SW480 (cell line): ENCODE measurements around the gene AVL9.
A peak's percentile ranks its signal among the peaks of the same experiment; 100 is the strongest.
"Not testable (repeated sequence)": the region's sequence is repeated elsewhere in the genome, so short reads cannot be mapped to it uniquely, and the experiment has no call there.

Experiments
- DNase-seq: peaks from one replicate; pipeline ENCODE4 v3.0.0-alpha.2; 2016; ENCODE audit warnings: low spot score

The AVL9 gene

DNA sequence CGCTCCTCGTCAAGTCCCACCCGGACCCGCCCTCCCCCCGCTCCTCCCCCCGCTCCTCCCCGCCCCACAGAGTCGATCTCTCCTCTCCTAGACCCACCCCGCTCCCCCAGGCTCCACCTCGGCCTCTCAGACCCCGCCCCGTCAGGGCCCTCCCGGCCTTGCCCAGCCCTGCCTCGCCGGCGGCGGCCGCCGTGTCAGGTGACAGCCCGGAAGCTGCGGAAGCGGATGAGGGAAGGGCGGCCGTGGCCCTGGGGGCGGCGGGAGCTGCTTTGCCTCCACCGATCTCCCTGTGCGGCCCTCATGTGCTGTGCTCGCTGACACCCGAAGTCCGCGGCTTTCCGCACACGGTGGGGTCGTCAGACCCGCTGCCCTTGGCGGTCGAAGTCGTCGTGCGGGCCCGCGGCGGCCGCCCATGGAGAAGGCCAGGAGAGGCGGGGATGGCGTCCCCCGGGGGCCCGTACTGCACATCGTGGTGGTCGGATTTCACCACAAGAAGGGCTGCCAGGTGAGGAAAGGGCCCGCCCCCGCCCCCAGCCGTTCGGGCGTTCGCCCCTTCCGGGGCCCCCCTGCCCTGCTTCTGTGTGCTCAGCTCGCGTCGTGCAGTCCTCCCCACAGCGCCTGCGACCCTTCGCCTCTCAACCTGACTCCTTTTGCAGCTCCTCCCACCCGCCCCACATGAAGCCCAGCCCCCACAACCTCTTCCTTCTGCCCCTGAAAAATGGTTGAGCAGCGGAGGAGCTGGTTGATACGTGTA, at the start of gene AVL9:
AVL9 (plus strand) TSS at position 192 of the 754 bp plus-strand sequence; CDS start at position 413, 221 bp downstream.
- DNase-seq: peak; percentile 98

- DNase-seq: no peak
Observed at GRCh38 chr7:32447218-32447617, 48.1 kb upstream of the AVL9 start.

GRCh38 chr7:32453341-32454011, 41.8 kb upstream of the AVL9 start:
- DNase-seq: peak; percentile 58

GRCh38 chr7:32458025-32458424, 37.3 kb upstream of the AVL9 start:
- DNase-seq: no peak

DNA sequence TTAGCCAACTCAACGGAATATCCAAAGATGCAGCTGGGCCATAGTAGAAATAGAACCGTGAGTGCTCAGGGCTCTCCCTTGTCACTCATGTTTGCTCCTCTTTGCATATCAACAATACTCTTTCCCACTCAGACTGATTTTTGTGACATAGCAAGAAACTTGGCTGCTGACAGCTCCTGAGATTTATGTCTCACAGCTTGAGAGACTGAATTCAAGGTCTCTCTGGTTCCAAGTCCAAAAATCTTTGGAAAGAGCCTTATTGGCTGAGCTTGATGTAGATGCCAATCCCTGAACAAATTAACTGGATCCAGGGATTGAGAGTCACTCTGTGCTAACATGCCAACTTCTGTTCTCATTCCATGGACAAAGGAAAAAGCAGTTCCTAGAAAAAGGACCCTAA, 35.5 kb upstream of the AVL9 start:
- DNase-seq: no peak

DNA sequence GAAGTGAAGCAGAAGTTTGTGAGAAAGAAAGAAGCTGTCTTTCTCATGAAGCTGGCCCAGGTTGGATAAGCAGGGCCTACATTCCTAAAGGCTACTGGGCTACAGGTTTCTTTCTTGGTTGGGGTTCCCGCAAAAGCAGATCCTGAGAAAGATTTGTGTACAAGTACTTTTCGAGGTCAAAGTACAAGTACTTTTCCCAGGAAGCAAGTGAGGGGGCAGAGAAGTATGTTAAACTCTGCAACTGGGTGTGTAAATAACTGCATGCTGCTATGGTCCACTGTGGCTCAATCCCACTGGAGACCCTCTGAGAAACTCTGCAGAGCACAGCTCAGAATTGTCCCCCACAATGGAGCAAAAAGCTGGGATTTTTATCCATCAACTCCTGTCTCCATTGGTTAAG, 33.8 kb upstream of the AVL9 start:
- DNase-seq: no peak

GRCh38 chr7:32462451-32462850, 32.8 kb upstream of the AVL9 start:
- no peak for DNase-seq

DNA sequence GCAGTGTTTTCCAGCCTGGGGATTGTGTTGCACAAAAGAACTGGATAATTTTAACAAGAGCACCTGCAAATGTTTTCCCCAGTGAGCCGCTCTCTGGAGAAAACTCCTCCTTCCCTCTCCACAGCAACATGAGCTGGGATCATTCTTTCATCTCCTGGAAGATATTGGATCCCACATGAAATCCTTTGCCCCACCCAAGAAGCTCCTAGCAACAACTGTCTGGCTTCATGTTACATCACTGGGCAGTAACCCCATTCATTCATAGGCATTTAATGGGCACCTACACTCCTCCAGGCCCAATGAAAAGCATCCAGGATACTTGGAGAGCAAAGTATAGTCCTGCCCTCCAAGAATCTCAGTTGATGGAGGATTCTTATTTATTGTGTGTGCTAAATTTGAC, 32.3 kb upstream of the AVL9 start:
- DNase-seq: peak; percentile 33

- DNase-seq: not testable (repeated sequence)
Observed at GRCh38 chr7:32464641-32465416, 30.5 kb upstream of the AVL9 start.

GRCh38 chr7:32470004-32470403, 25.3 kb upstream of the AVL9 start:
- not testable (repeated sequence) for DNase-seq

GRCh38 chr7:32470871-32471270, 24.4 kb upstream of the AVL9 start:
- DNase-seq: no peak

DNA sequence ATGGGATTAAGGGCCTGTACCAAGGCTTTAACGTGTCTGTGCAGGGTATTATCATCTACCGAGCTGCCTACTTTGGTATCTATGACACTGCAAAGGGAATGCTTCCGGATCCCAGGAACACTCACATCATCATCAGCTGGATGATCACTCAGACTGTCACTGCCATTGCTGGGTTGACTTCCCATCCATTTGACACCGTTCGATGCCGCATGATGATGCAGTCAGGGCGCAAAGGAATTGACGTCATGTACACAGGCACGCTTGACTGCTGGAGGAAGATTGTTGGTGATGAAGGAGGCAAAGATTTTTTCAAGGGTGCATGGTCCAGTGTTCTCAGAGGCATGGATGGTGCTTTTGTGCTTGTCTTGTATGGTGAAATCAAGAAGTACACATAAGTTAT, 23.3 kb upstream of the AVL9 start:
- DNase-seq: no peak

GRCh38 chr7:32474008-32474407, 21.3 kb upstream of the AVL9 start:
- no peak for DNase-seq

DNA sequence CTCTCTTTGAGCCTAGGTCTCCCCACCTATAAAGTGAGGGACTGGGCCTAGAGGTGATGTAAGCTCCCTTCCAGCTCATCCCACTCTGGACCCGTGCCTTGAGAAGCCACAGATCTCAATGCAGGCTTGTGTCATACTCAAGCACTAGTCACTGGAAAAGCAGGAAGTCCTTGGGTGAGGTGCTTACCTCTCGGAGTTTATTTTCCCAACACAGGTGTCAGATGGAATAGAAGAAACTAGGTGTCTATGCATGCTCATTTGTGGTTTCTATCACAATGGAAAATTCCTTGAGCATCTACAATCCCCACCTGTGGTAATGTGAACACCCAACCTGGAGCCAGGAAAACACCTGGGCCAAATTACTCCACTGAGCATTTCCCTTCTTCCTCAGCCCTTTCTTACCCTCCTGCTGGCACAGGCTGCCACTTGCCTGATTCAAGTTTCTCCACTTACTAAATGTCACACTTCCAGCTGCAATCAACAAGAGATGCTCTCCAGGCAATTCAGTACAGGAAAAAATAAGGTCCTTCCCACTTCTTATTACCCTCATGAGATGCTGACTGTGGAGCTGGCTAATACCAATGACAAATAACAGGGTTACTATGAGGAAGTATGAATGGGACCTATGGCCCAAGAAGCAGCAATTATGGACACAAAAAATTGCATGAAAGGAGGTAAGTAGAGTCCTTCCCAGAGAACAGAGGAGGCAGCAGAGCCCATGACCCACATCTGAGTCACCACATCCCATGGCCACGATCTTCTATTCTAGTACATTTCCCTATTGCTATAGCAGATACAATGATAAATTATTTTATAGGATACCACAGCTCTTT, 18.3 kb upstream of the AVL9 start:
- no peak for DNase-seq

DNA sequence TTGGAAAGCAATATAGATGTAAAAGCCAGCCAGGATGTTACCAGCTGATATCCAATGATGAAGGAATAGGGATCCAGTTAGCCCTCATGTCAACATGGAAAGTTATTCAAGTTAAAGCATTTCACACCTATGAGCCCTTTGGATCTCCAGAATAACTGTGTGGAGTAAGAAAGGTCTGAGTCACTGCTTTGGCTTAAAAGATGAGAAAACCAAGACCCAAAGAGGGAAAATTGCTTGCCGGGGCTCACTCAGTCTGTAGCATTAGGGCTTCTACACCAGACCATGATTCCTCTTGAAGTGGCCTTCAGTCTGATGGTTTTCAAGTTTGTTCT, 17.7 kb upstream of the AVL9 start:
- DNase-seq: no peak

DNA sequence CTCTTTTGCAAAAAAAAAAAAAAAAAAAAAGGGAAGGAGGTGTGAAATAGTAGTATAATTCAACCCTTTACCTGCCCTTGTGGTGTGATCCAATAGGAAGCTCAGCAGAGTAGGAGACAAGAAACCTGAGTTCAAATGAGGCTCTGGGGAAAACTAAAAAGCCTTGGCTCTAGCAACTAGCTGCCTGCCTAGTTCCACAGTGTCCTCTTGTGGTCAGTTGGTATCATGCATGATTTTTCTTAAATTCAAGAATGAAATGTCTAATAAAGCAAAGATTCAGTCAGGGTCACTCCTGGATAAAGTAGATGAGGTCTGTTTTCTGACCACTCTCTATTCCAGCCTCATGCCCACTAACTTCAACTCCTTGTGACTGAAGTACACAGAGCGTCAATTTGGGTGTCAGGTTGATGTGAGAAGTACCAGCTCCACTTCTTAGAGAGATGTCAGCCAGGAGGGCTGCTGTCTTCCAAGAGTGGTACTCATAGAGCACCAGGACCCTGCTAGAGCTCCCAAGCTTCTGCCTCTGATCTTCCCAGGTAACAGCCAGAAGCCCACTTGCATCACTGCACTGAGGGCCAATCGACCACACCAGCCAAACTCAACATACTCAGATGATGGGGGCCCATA, 15.6 kb upstream of the AVL9 start:
- DNase-seq: peak; percentile 72

GRCh38 chr7:32481176-32481575, 14.1 kb upstream of the AVL9 start:
- DNase-seq: no peak

DNA sequence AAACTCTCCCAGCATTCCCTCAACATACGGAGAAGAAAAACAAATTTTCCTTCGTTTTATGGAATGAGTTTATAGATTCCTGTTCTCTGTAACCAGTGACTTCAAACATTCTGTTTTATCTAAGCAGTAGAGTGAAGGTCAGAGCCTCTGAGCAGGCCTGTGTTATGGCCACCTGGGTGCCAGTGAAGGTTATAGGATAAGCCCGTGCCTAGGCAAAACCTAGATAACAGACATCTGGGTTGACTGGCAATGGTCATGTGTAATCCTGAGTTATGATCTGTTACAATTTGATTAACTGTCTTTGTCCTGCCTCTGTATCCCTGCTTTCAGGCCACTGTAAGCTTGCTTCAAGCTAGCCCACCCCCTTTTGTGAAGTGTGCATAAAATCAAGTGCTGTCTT, 13.4 kb upstream of the AVL9 start:
- DNase-seq: no peak

- no peak for DNase-seq
Observed at GRCh38 chr7:32489788-32490126, 5.5 kb upstream of the AVL9 start.

GRCh38 chr7:32490127-32490796, 5.0 kb upstream of the AVL9 start, which contains the start of gene LSM5:
TSS of gene LSM5 (minus strand) at chr7:32490380. CDS start at chr7:32490365, 15 bp downstream.
- DNase-seq: peak; percentile 97

DNA sequence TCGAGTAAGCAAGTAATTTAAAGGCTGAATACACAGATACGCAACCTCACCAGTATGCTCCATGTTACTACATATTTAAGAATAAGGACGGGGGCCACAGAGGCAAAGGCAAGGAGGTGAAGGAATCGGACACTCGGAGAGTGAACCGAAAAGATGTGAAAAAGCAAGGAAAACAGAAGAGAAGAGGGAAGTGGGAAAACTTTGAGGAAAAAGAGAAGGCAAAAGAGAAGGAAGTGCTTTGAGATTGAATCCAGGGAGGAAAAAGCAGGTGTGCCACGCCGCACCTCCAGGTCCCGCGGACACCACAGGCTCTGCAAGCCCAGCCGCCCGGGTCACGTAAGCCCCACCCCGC, 367 bp upstream of the AVL9 start:
- DNase-seq: no peak
